KOPT-K1 (cell line): ENCODE data around the gene TTL.
"Not testable (repeated sequence)": the region's sequence is repeated elsewhere in the genome, so short reads cannot be mapped to it uniquely, and the experiment has no call there.

ENCODE experiments used
- H3K27ac ChIP-seq: fragments of 200-600 bp; sonication (generic); 2 replicates; pipeline ENCODE4 v1.5.1; 2016; ENCODE audit warnings: antibody characterized with exemption, mild to moderate bottlenecking, low read depth, low read length; ENCODE audit not compliant: poor library complexity, severe bottlenecking
- H3K36me3 ChIP-seq: fragments of 200-600 bp; sonication (generic); 2 replicates; pipeline ENCODE4 v1.5.1; 2017; ENCODE audit warnings: antibody characterized with exemption, mild to moderate bottlenecking, low read length, moderate library complexity; ENCODE audit not compliant: insufficient read depth
- H3K9me3 ChIP-seq: fragments of 200-600 bp; sonication (generic); 2 replicates; pipeline ENCODE4 v1.5.1; 2017; ENCODE audit warnings: antibody characterized with exemption, low read length, mild to moderate bottlenecking; ENCODE audit not compliant: insufficient read depth, poor library complexity, severe bottlenecking

The TTL gene

DNA sequence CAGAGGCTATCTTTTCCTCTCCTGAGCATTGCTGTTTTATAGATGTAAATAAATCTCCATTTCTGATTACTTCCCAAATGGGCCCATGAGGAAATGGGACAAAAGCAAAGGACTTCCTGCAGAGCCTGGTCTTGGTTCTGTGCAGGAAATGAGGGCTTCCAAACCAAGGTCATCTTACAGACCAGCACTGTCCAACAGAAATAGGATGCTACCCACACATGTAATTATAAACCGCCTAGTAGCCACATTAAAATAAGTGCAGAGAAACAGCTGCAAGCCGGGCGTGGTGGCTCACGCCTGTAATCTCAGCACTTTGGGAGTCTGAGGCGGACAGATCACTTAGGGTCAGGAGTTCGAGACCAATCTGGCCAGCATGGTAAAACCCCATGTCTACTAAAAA is 6.2 kb downstream of the TTL start:
- H3K27ac ChIP-seq, result no peak overlapping the region
- peaks cover 42% of the 10 kb centered on the region for H3K36me3 ChIP-seq
- H3K9me3 ChIP-seq, result no peaks in the 10 kb centered on the region

DNA sequence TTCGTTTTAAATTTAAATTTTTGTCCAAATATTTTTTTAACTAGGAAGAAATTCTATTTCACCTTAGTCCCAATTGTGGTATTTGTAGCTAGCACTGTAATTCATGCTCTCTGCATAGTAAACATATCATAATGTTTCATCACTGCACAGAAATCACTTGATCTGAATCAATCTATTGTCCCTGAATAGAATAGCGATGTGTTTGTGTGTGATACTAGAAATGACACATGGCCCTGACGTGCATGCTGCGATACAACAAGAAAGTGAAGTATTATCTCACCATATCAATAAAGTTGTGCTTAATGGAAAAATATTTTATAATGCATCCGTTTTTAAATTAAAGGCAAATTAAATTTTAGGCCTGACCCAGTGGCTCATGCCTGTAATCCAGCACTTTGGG is 10.0 kb downstream of the TTL start:
- H3K36me3 ChIP-seq, result peaks cover 55% of the 10 kb centered on the region

DNA sequence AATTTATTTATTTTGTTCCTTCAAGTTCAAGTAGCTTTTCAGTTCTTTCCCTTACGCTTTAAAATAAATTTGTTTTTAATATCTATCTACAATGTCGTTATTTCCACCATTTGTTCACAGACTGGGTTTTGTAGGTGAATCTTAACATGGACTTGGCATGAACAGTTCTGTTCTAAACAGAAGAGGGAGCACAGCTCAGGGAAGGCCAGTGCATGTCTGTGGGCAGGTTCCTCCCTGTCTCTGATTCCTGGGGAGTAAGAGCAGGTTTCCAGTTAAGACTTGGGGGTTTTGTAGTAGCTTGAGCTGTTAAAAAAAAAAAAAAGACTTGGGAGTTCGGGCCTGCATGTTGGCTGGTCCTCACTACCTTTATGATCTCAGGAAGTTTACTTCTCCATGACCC is 11.1 kb downstream of the TTL start:
- H3K27ac ChIP-seq, result no peak overlapping the region
- no peaks in the 10 kb centered on the region for H3K9me3 ChIP-seq
- H3K36me3 ChIP-seq, result peaks cover 45% of the 10 kb centered on the region

More for the DNA sequence above, 10.0 kb downstream of the TTL start:
- H3K9me3 ChIP-seq, result no peaks in the 10 kb centered on the region
- no peak overlapping the region for H3K27ac ChIP-seq

DNA sequence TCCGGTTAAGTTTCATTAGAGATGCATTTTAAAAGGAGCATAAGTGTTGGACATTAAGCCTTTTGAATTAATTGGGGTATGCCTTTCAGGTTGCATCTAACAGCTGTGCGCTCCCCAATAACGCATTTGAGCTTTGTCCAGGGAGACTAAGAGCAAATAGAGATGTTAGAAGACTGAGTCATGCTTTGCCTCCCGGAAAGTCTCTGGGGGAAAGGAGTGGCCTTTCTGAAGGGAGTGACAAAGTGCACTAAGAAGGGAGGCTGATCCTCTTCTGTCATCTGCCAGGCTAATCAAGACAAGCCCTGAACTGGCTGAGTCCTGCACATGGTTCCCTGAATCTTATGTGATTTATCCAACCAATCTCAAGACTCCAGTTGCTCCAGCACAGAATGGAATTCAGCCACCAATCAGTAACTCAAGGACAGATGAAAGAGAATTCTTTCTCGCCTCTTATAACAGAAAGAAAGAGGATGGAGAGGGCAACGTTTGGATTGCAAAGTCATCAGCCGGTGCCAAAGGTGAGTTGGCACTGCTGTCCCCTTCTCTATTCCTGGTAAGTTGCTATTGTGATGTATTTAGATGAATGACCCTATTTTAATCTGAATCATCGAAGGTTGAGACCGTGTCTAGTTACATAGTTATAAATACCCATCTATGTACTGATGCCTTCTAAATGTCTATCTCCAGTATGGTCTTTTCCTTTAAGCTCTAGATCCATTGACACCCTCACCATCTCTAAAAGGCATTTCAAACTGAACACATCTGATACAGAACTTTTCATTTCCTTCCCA is 12.1 kb downstream of the TTL start:
- Histone ChIP-seq H3K27ac (no peak overlapping the region), H3K36me3 (peaks cover 40% of the 10 kb centered on the region), H3K9me3 (no peaks in the 10 kb centered on the region)

DNA sequence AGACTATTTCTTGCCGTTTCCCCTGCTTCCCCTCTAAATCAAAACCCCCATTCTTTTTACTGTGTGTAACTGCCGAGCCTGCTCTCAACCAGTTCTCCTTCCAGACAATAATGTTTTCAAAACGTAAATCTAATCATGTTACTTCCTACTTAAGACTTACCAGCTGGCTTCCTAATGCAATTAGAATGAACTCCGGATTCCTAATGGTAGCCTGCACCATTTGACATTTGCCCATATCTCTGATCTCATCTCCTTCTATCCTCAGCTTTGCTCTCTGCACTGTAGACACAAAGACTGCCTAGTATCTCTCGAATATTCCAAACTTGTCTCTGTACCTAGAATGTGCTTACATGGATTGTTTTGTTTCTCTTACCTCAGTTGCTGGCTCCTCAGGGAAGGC is 12.9 kb downstream of the TTL start:
- H3K9me3 ChIP-seq, result no peaks in the 10 kb centered on the region
- no peak overlapping the region for H3K27ac ChIP-seq
- H3K36me3 ChIP-seq, result peaks cover 37% of the 10 kb centered on the region

DNA sequence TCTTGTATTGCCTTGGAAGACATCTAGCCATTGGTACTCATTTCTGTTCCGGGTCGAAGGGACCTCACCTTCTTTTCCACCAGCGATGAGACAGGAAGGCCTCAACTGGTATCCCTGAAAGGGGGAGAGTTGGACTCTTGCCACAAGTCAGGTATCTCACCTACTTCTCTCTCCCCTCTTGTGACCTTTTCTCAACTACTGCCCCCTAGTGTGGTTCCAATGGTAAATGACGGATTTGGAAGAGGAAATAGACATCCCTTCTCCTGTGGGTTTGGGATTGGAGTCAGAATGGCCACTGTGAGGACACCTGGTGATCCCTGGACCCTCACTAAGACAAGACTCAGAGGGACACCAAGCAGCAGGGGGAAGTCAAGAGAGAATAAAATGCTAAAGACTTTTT is 13.9 kb downstream of the TTL start:
- peaks cover 32% of the 10 kb centered on the region for H3K36me3 ChIP-seq
- not testable (repeated sequence) for H3K27ac ChIP-seq, H3K9me3 ChIP-seq

DNA sequence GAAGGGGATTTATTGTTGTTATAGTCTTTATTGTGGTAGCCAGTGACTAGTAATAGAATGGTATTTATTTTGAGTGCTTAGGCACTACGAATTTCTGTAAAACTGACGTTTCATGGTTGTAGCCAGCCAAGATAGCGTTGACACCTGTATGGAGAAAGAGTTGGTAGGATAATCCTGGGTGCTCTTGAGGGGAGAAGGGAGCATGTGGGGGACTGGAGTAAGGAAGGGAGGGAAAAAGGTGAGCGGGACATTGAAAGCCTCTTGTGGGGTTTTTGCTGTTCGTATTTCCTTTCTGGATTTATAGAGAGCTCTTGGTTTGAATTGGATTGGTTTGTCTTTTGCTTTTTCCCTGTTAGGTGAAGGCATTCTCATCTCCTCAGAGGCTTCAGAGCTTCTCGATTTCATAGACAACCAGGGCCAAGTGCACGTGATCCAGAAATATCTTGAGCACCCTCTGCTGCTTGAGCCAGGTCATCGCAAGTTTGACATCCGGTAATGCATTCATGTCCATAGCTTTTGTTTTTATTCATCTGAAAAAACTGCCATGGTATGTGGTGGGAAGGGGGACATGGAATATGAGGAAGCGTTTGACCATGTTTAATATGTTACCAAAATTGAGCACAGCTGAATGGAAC is 19.0 kb downstream of the TTL start:
- peaks cover 19% of the 10 kb centered on the region for H3K36me3 ChIP-seq

DNA sequence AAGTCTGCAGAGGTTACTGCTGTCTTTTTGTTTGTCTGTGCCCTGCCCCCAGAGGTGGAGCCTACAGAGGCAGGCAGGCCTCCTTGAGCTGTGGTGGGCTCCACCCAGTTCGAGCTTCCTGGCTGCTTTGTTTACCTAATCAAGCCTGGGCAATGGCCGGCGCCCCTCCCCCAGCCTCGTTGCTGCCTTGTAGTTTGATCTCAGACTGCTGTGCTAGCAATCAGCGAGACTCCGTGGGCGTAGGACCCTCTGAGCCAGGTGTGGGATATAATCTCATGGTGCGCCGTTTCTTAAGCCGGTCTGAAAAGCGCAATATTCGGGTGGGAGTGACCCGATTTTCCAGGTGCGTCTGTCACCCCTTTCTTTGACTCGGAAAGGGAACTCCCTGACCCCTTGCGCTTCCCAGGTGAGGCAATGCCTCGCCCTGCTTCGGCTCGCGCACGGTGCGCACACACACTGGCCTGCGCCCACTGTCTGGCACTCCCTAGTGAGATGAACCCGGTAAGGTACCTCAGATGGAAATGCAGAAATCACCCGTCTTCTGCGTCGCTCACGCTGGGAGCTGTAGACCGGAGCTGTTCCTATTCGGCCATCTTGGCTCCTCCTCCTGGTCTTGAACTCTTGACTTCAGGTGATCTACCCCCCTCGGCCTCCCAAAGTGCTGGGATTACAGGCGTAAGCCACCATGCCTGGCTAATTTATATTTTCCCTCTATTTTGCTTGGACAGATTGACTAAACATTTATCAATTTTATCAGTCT is 27.5 kb downstream of the TTL start:
- H3K9me3 ChIP-seq, H3K27ac ChIP-seq: not testable (repeated sequence)
- peaks cover 28% of the 10 kb centered on the region for H3K36me3 ChIP-seq

More for the DNA sequence above, 19.0 kb downstream of the TTL start:
- not testable (repeated sequence) for H3K9me3 ChIP-seq, H3K27ac ChIP-seq

DNA sequence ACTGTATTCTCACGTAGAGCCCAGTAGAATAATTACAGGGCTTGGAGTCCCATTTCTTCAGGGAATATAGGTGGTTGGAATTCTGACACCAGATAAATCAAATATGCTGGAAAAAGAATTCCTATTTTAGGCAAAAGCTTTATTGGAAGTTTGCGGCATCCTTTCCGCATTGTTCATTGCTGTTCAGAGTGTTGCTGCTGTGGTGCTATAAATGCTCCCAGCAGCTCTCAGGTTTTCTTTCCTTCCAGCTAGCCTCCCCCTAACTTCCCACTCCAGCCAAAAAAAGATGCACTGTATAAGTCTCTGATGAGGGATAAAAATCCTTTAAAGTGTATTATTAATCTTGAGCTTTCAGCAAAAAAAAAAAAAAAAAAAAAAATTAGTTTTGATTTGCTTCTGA is 34.8 kb downstream of the TTL start:
- Histone ChIP-seq H3K27ac (no peak overlapping the region), H3K9me3 (peaks cover 13% of the 10 kb centered on the region), H3K36me3 (peaks cover 67% of the 10 kb centered on the region)

DNA sequence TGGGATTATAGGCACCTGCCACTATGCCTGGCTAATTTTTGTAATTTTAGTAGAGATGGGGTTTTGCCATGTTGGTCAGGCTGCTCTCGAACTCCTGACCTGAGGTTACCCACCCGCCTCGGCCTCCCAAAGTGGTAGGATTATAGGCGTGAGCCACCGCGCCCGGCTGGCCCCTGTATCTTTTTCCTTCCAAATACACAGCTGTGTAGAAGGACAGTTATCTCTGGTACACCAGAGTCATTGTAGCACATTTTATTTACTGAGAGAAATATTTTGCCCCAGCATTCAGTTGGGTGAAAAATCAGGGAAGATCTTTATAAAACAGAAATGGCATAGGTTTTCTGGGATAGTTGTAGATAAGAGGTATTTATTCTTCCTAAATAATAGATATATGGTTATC is 36.9 kb downstream of the TTL start:
- Histone ChIP-seq H3K9me3 (peaks cover 13% of the 10 kb centered on the region), H3K36me3 (peaks cover 84% of the 10 kb centered on the region), H3K27ac (no peak overlapping the region)

DNA sequence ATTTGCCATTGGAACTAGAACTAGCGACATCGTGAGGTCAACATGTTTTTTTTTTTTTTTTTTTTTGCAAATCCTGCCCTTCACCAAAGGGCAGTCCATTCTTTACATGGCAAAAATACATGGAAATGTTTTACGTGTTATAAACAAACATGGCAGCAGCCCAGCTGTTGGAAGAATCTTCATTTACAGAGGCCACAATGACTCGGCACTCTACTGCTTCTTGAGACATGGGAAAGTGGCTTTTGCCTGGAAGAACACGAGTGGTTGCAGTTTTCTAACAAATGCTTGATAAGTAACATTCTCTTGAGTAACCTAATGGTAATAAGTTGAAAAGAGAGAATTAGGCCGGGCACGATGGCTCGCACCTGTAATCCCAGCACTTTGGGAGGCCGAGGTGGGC is 37.5 kb downstream of the TTL start:
- peaks cover 77% of the 10 kb centered on the region for H3K36me3 ChIP-seq
- H3K9me3 ChIP-seq, result peaks cover 11% of the 10 kb centered on the region
- H3K27ac ChIP-seq, result no peak overlapping the region

DNA sequence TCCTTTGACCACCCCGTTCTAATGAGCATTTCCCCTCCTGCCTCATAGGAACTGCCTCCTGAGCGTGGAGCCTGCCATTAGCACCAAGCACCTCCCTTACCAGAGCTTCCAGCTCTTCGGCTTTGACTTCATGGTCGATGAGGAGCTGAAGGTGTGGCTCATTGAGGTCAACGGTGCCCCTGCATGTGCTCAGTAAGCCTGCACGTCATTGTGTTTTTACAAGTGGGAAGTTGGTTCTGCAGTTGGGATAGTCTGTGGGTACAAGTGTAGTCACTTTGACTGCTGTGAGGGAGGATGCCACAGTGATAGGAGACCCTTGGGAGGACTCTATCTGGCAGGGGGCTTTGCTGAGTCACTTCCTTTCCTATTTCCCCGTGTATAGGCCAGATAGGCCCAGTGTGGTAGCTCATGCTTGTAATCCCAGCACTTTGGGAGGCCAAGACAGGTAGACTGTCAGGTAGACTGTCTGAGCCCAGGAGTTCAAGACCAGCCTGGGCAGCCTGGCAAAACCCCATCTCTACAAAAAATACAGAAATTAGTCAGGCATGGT is 38.4 kb downstream of the TTL start:
- Histone ChIP-seq H3K27ac (no peak overlapping the region), H3K9me3 (peaks cover 3% of the 10 kb centered on the region), H3K36me3 (peaks cover 69% of the 10 kb centered on the region)

DNA sequence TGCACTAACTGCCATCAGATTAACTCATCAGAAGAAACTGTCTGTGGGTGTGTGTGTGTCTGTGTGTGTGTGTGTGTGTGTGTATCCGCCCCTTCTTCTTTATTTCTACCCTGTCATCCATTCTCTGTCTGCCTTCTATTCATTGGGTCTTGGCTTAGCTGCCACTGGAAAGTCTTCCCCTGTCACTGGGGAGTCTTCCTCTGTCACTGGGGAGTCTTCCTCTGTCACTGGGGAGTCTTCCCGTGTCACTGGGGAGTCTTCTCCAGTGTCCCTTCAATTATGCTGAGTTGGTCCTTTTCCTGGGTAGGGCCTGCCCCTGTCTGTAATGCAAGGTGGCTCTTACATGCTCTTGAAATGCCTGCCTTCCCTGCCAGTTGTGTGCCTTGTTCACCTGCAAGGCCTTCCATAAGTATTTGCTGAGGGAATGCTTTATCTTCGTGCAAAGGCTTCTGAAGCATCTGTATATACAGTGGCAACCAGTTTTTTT is 41.4 kb downstream of the TTL start:
- no peaks in the 10 kb centered on the region for H3K9me3 ChIP-seq
- H3K36me3 ChIP-seq, result peaks cover 57% of the 10 kb centered on the region
- H3K27ac ChIP-seq, result no peak overlapping the region

DNA sequence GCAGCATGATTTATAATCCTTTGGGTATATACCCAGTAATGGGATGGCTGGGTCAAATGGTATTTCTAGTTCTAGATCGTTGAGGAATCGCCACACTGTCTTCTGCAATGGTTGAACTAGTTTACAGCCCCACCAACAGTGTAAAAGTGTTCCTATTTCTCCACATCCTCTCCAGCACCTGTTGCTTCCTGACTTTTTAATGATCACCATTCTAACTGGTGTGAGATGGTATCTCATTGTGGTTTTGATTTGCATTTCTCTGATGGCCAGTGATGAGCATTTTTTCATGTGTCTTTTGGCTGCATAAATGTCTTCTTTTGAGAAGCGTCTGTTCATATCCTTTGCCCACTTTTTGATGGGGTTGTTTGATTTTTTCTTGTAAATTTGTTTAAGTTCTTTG is 42.3 kb downstream of the TTL start:
- H3K9me3 ChIP-seq, H3K27ac ChIP-seq: not testable (repeated sequence)
- peaks cover 57% of the 10 kb centered on the region for H3K36me3 ChIP-seq

DNA sequence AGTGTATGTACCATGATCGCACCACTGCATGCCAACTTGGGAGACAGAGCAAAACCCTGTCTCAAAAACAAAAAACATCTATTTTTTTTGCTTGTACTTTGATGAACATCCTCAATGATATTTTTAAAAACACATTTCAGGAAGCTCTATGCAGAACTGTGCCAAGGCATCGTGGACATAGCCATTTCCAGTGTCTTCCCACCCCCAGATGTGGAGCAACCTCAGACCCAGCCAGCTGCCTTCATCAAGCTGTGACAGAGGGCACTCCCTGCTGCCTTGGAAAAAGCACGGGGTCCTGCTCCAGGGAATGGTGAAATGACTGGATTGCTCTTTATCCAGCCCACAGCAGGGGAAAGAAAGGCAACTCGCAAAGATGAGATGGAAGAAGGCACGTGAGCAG is 46.6 kb downstream of the TTL start:
- peaks cover 55% of the 10 kb centered on the region for H3K36me3 ChIP-seq
- no peak overlapping the region for H3K27ac ChIP-seq
- no peaks in the 10 kb centered on the region for H3K9me3 ChIP-seq
